Measurements from ENCODE around the gene GSN. TPM values are rescaled to one million over a fixed set of nuclear protein-coding genes. Genes with fewer than 3 reads are reported as not detected.

GSN gene
- total and polyA plus RNA-seq, 2 of the 13 experiments (the other 11 are each of a cell fraction or from before 2014, with no cell fraction given): 294 to 307 TPM

GRCh38 chr9:121369595-121370265, 101.8 kb downstream of the GSN start, which contains the start of gene STOM (continued):
- TF ChIP-seq, protein P1, sequence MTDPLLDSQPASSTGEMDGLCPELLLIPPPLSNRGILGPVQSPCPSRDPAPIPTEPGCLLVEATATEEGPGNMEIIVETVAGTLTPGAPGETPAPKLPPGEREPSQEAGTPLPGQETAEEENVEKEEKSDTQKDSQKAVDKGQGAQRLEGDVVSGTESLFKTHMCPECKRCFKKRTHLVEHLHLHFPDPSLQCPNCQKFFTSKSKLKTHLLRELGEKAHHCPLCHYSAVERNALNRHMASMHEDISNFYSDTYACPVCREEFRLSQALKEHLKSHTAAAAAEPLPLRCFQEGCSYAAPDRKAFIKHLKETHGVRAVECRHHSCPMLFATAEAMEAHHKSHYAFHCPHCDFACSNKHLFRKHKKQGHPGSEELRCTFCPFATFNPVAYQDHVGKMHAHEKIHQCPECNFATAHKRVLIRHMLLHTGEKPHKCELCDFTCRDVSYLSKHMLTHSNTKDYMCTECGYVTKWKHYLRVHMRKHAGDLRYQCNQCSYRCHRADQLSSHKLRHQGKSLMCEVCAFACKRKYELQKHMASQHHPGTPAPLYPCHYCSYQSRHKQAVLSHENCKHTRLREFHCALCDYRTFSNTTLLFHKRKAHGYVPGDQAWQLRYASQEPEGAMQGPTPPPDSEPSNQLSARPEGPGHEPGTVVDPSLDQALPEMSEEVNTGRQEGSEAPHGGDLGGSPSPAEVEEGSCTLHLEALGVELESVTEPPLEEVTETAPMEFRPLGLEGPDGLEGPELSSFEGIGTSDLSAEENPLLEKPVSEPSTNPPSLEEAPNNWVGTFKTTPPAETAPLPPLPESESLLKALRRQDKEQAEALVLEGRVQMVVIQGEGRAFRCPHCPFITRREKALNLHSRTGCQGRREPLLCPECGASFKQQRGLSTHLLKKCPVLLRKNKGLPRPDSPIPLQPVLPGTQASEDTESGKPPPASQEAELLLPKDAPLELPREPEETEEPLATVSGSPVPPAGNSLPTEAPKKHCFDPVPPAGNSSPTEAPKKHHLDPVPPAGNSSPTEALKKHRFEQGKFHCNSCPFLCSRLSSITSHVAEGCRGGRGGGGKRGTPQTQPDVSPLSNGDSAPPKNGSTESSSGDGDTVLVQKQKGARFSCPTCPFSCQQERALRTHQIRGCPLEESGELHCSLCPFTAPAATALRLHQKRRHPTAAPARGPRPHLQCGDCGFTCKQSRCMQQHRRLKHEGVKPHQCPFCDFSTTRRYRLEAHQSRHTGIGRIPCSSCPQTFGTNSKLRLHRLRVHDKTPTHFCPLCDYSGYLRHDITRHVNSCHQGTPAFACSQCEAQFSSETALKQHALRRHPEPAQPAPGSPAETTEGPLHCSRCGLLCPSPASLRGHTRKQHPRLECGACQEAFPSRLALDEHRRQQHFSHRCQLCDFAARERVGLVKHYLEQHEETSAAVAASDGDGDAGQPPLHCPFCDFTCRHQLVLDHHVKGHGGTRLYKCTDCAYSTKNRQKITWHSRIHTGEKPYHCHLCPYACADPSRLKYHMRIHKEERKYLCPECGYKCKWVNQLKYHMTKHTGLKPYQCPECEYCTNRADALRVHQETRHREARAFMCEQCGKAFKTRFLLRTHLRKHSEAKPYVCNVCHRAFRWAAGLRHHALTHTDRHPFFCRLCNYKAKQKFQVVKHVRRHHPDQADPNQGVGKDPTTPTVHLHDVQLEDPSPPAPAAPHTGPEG (CRISPR knock-in tag; IDR thresholded peaks at IDR 0.05): no peak
- TF ChIP-seq ZNF747 (CRISPR knock-in tag; IDR thresholded peaks at IDR 0.05; ENCODE audit: borderline replicate concordance) (peak; percentile 78; the same call in 1 of the 2 replicates), RFX3 (CRISPR knock-in tag; IDR thresholded peaks at IDR 0.05) (no peak), REPIN1 (CRISPR knock-in tag; IDR thresholded peaks at IDR 0.05; ENCODE audit: borderline replicate concordance, low read depth) (peak; percentile 23; the same call in 1 of the 2 replicates), ZNF839 (CRISPR knock-in tag; IDR thresholded peaks at IDR 0.05; ENCODE audit: borderline replicate concordance) (no peak), TBX2 (CRISPR knock-in tag; IDR thresholded peaks at IDR 0.05; ENCODE audit: borderline replicate concordance) (peak; percentile 78; the same call in 1 of the 2 replicates), ZC3H13 (CRISPR knock-in tag; IDR thresholded peaks at IDR 0.05) (no peak), FOXO1 (CRISPR knock-in tag; IDR thresholded peaks at IDR 0.05) (no peak), YEATS4 (CRISPR knock-in tag; IDR thresholded peaks at IDR 0.05; ENCODE audit: borderline replicate concordance) (no peak), ZNF7 (CRISPR knock-in tag; IDR thresholded peaks at IDR 0.05) (no peak), ZNF607 (CRISPR knock-in tag; IDR thresholded peaks at IDR 0.05; ENCODE audit: borderline replicate concordance) (peak; percentile 64), NCOR1 (IDR thresholded peaks at IDR 0.05; ENCODE audit: borderline replicate concordance, low read length) (no peak), ZNF660 (CRISPR knock-in tag; IDR thresholded peaks at IDR 0.05; ENCODE audit: borderline replicate concordance, low read depth) (no peak), EHMT2 (IDR thresholded peaks at IDR 0.05; ENCODE audit: borderline replicate concordance, low read depth, low read length) (no peak), THAP11 (CRISPR knock-in tag; IDR thresholded peaks at IDR 0.05) (no peak; the same call in 1 of the 2 replicates)
- TF ChIP-seq, protein P2, sequence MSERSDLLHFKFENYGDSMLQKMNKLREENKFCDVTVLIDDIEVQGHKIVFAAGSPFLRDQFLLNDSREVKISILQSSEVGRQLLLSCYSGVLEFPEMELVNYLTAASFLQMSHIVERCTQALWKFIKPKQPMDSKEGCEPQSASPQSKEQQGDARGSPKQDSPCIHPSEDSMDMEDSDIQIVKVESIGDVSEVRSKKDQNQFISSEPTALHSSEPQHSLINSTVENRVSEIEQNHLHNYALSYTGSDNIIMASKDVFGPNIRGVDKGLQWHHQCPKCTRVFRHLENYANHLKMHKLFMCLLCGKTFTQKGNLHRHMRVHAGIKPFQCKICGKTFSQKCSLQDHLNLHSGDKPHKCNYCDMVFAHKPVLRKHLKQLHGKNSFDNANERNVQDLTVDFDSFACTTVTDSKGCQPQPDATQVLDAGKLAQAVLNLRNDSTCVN (CRISPR knock-in tag; IDR thresholded peaks at IDR 0.05; ENCODE audit: borderline replicate concordance): no peak
- TF ChIP-seq, protein P3, sequence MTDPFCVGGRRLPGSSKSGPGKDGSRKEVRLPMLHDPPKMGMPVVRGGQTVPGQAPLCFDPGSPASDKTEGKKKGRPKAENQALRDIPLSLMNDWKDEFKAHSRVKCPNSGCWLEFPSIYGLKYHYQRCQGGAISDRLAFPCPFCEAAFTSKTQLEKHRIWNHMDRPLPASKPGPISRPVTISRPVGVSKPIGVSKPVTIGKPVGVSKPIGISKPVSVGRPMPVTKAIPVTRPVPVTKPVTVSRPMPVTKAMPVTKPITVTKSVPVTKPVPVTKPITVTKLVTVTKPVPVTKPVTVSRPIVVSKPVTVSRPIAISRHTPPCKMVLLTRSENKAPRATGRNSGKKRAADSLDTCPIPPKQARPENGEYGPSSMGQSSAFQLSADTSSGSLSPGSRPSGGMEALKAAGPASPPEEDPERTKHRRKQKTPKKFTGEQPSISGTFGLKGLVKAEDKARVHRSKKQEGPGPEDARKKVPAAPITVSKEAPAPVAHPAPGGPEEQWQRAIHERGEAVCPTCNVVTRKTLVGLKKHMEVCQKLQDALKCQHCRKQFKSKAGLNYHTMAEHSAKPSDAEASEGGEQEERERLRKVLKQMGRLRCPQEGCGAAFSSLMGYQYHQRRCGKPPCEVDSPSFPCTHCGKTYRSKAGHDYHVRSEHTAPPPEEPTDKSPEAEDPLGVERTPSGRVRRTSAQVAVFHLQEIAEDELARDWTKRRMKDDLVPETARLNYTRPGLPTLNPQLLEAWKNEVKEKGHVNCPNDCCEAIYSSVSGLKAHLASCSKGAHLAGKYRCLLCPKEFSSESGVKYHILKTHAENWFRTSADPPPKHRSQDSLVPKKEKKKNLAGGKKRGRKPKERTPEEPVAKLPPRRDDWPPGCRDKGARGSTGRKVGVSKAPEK (CRISPR knock-in tag; IDR thresholded peaks at IDR 0.05; ENCODE audit: borderline replicate concordance): 0 out of 2 replicates have a peak, but pooled peaks have one; percentile 64

Measured in HepG2 (cell line).